ENCODE data around the gene FBXO28.

The FBXO28 gene

DNA sequence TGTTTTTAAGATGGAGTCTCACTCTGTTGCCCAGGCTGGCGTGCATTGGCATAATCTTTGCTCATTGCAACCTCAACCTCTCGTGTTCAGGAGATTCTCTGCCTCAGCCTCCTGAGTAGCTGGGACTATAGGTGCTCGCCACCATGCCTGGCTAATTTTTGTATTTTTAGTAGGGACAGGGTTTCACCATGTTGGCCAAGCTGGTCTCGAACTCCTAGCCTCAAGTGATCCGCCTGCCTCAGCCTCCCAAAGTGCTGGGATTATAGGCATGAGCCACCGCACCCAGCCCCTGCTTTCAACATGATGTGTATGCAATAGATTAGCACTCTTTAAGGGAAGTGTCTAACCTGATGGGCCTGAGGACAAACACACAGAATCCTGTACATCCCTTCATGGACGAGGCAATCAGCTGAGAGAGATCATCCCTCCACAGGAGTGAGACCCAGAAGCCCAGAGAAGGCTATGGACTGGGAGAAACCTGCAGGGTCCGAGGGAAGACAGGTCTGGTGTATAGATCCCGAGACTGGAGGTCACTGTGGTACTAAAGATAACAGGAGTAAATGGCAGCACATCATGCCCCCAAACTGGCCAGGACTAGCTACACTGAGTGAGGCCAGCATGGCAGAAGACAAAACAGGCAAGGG, 63.6 kb downstream of the FBXO28 start:
- H3K23ac ChIP-seq (ENCODE audit: low read length), result no peak overlapping the region
- H3K79me1 ChIP-seq (ENCODE audit: low read length), result no peaks in the 10 kb centered on the region
- no peak overlapping the region for H3K4me2 ChIP-seq (ENCODE audit: low read length)
- no peak for DNase-seq
- H3K36me3 ChIP-seq (ENCODE audit: control insufficient read depth in 1 of 2, insufficient read depth in 2 of 2, low read length in 2 of 2), result no peaks in the 10 kb centered on the region
- no peak overlapping the region for H2BK12ac ChIP-seq (ENCODE audit: low read length)
- no peak overlapping the region for H2BK120ac ChIP-seq (ENCODE audit: insufficient read depth, low read length, poor library complexity)
- H3K9ac ChIP-seq (ENCODE audit: low read length), result no peak overlapping the region
- H3K27me3 ChIP-seq (ENCODE audit: insufficient read depth, low read length), result no peaks in the 10 kb centered on the region
- H3K9me3 ChIP-seq (ENCODE audit: insufficient read depth, low read depth, low read length), result no peaks in the 10 kb centered on the region
- H4K12ac ChIP-seq (ENCODE audit: low read depth, low read length), result peak overlapping the region; percentile 50
- H4K8ac ChIP-seq (ENCODE audit: low read depth, low read length), result no peak overlapping the region
- peaks cover 0 to 2% of the 10 kb centered on the region in 2 experiments for H3K4me1 ChIP-seq (ENCODE audit: control insufficient read depth in 1 of 2, insufficient read depth in 2 of 2, low read length in 2 of 2)
- no peak overlapping the region for H3K27ac ChIP-seq (ENCODE audit: low read depth, low read length)
- WGBS (ENCODE audit: extremely low coverage, insufficient coverage, insufficient read length), result no CpG with 5 or more reads among the region's 9 CpGs
- H3K4me3 ChIP-seq (ENCODE audit: low read depth, low read length), result no peak overlapping the region
- no peak overlapping the region for H2BK5ac ChIP-seq (ENCODE audit: low read depth, low read length, poor library complexity)
- H3K79me2 ChIP-seq (ENCODE audit: control insufficient read depth, insufficient read depth, low read length, poor library complexity), result no peaks in the 10 kb centered on the region
- H4K91ac ChIP-seq (ENCODE audit: low read depth, low read length), result no peak overlapping the region
- H2AFZ ChIP-seq (ENCODE audit: insufficient read depth, low read length, poor library complexity), result no peak overlapping the region
- no peak overlapping the region for H3K4ac ChIP-seq (ENCODE audit: low read depth, low read length)
- no peak overlapping the region for H3K14ac ChIP-seq (ENCODE audit: low read length)
- no peak overlapping the region for H3K18ac ChIP-seq (ENCODE audit: low read length)
- no peak overlapping the region for H2AK5ac ChIP-seq (ENCODE audit: low read length)

DNA sequence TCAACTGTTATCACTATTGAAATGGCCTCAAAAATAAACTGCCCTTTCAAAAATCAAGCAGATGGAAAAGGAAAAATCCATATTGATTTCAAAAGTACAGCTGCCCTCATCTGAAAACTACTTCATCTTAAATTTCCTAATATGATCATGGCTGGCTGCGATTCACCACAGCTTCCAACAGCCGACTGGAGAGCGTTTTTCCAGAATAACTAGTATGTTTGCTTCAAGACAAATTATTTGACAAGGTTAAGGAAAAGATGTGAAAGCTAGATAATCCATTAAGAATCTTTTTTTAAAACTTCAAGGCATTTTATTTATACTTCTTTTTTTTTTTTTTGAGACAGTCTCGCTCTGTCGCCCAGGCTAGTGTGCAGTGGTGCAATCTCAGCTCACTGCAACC, 65.0 kb downstream of the FBXO28 start:
- H3K79me1 ChIP-seq (ENCODE audit: low read length), result peaks cover 10% of the 10 kb centered on the region
- H3K4me1 ChIP-seq (ENCODE audit: control insufficient read depth in 1 of 2, insufficient read depth in 2 of 2, low read length in 2 of 2), result peaks cover 0 to 2% of the 10 kb centered on the region in 2 experiments
- no peak overlapping the region for H3K4ac ChIP-seq (ENCODE audit: low read depth, low read length)
- H2AK5ac ChIP-seq (ENCODE audit: low read length), result no peak overlapping the region
- H3K4me2 ChIP-seq (ENCODE audit: low read length), result no peak overlapping the region
- no peaks in the 10 kb centered on the region for H3K9me3 ChIP-seq (ENCODE audit: insufficient read depth, low read depth, low read length)
- no peak overlapping the region for H2AFZ ChIP-seq (ENCODE audit: insufficient read depth, low read length, poor library complexity)
- H3K4me3 ChIP-seq (ENCODE audit: low read depth, low read length), result no peak overlapping the region
- no peak overlapping the region for H3K14ac ChIP-seq (ENCODE audit: low read length)
- H3K27ac ChIP-seq (ENCODE audit: low read depth, low read length), result no peak overlapping the region
- no peak overlapping the region for H3K18ac ChIP-seq (ENCODE audit: low read length)
- no peak overlapping the region for H3K9ac ChIP-seq (ENCODE audit: low read length)
- no peak overlapping the region for H2BK12ac ChIP-seq (ENCODE audit: low read length)
- WGBS (ENCODE audit: extremely low coverage, insufficient coverage, insufficient read length), result no CpG with 5 or more reads among the region's 5 CpGs
- H3K36me3 ChIP-seq (ENCODE audit: control insufficient read depth in 1 of 2, insufficient read depth in 2 of 2, low read length in 2 of 2), result no peaks in the 10 kb centered on the region
- H3K23ac ChIP-seq (ENCODE audit: low read length), result no peak overlapping the region
- H3K79me2 ChIP-seq (ENCODE audit: control insufficient read depth, insufficient read depth, low read length, poor library complexity), result peaks cover 9% of the 10 kb centered on the region
- no peak overlapping the region for H2BK5ac ChIP-seq (ENCODE audit: low read depth, low read length, poor library complexity)
- H2BK120ac ChIP-seq (ENCODE audit: insufficient read depth, low read length, poor library complexity), result no peak overlapping the region
- H4K91ac ChIP-seq (ENCODE audit: low read depth, low read length), result no peak overlapping the region
- H3K27me3 ChIP-seq (ENCODE audit: insufficient read depth, low read length), result no peaks in the 10 kb centered on the region
- no peak overlapping the region for H4K8ac ChIP-seq (ENCODE audit: low read depth, low read length)
- no peak overlapping the region for H4K12ac ChIP-seq (ENCODE audit: low read depth, low read length)
- DNase-seq, result peak in 1 of 2 donors; percentile 85

DNA sequence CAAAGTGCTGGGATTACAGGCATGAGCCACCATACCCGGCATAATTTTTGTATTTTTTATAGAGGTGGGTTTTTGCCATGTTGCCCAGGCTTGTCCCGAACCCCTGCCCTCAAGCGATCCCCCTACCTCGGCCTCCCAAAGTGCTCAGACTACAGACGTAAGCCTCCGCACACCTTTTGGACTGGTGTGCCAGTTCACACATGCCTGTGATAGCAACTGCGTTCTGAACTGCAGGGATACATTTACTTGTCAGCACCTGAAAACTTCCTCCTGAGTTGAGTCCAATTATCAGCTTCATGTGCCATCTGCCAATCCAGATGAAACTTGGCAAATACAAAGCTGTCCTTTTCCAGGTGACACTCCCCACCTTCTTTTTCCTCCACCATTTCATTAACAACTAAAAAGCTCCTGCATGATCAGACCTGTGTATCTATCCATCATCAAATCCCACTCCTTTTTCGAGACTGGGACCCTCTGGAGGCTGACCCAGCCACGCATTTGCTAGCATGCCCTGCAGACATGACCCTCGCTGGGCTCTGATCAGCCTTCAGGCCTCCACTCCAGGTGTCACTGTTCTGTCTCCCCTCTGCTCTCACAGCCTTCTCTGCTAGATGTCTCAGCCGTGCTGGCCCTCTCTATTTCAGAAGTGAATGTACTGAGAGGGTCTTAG, 67.0 kb downstream of the FBXO28 start:
- H2BK120ac ChIP-seq (ENCODE audit: insufficient read depth, low read length, poor library complexity), result no peak overlapping the region
- H3K4me2 ChIP-seq (ENCODE audit: low read length), result no peak overlapping the region
- H4K12ac ChIP-seq (ENCODE audit: low read depth, low read length), result no peak overlapping the region
- peaks cover 0 to 4% of the 10 kb centered on the region in 2 experiments for H3K4me1 ChIP-seq (ENCODE audit: control insufficient read depth in 1 of 2, insufficient read depth in 2 of 2, low read length in 2 of 2)
- H3K79me2 ChIP-seq (ENCODE audit: control insufficient read depth, insufficient read depth, low read length, poor library complexity), result peaks cover 12% of the 10 kb centered on the region
- H2BK12ac ChIP-seq (ENCODE audit: low read length), result no peak overlapping the region
- peaks cover 0 to 5% of the 10 kb centered on the region in 2 experiments for H3K36me3 ChIP-seq (ENCODE audit: control insufficient read depth in 1 of 2, insufficient read depth in 2 of 2, low read length in 2 of 2)
- H3K9me3 ChIP-seq (ENCODE audit: insufficient read depth, low read depth, low read length), result no peaks in the 10 kb centered on the region
- H4K91ac ChIP-seq (ENCODE audit: low read depth, low read length), result no peak overlapping the region
- H3K4ac ChIP-seq (ENCODE audit: low read depth, low read length), result no peak overlapping the region
- no peak overlapping the region for H3K4me3 ChIP-seq (ENCODE audit: low read depth, low read length)
- no peak overlapping the region for H2BK5ac ChIP-seq (ENCODE audit: low read depth, low read length, poor library complexity)
- DNase-seq, result no peak
- no peak overlapping the region for H3K14ac ChIP-seq (ENCODE audit: low read length)
- H3K79me1 ChIP-seq (ENCODE audit: low read length), result peaks cover 11% of the 10 kb centered on the region
- H2AFZ ChIP-seq (ENCODE audit: insufficient read depth, low read length, poor library complexity), result no peak overlapping the region
- no peaks in the 10 kb centered on the region for H3K27me3 ChIP-seq (ENCODE audit: insufficient read depth, low read length)
- H3K18ac ChIP-seq (ENCODE audit: low read length), result no peak overlapping the region
- H3K23ac ChIP-seq (ENCODE audit: low read length), result no peak overlapping the region
- no peak overlapping the region for H3K27ac ChIP-seq (ENCODE audit: low read depth, low read length)
- H4K8ac ChIP-seq (ENCODE audit: low read depth, low read length), result no peak overlapping the region
- H2AK5ac ChIP-seq (ENCODE audit: low read length), result no peak overlapping the region
- WGBS (ENCODE audit: extremely low coverage, insufficient coverage, insufficient read length), result no CpG with 5 or more reads among the region's 11 CpGs
- H3K9ac ChIP-seq (ENCODE audit: low read length), result no peak overlapping the region

DNA sequence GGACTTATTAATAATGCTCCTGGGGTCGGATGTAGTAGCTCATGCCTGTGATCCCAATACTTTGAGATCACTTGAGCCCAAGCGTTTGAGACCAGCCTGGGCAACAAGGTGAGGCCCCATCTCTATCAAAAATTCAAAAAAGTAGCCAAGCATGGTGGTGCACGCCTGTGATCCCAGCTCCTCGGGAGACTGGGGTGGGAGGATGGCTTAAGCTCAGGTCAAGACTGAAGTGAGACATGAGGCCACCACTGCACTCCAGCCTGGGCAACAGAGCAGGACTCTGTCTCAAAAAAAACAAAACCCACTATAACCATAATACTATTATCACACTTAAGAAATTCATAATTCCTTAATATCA, 67.5 kb downstream of the FBXO28 start:
- Histone ChIP-seq H3K4ac (ENCODE audit: low read depth, low read length) (no peak overlapping the region), H2BK5ac (ENCODE audit: low read depth, low read length, poor library complexity) (no peak overlapping the region), H3K36me3 (ENCODE audit: control insufficient read depth in 1 of 2, insufficient read depth in 2 of 2, low read length in 2 of 2) (peaks cover 0 to 8% of the 10 kb centered on the region in 2 experiments), H3K4me1 (ENCODE audit: control insufficient read depth in 1 of 2, insufficient read depth in 2 of 2, low read length in 2 of 2) (peaks cover 0 to 4% of the 10 kb centered on the region in 2 experiments), H4K91ac (ENCODE audit: low read depth, low read length) (no peak overlapping the region), H3K9ac (ENCODE audit: low read length) (no peak overlapping the region), H3K9me3 (ENCODE audit: insufficient read depth, low read depth, low read length) (no peaks in the 10 kb centered on the region), H3K79me2 (ENCODE audit: control insufficient read depth, insufficient read depth, low read length, poor library complexity) (peaks cover 16% of the 10 kb centered on the region), H2BK12ac (ENCODE audit: low read length) (no peak overlapping the region), H2AFZ (ENCODE audit: insufficient read depth, low read length, poor library complexity) (no peak overlapping the region), H3K4me3 (ENCODE audit: low read depth, low read length) (no peak overlapping the region), H3K79me1 (ENCODE audit: low read length) (peaks cover 11% of the 10 kb centered on the region), H3K27ac (ENCODE audit: low read depth, low read length) (no peak overlapping the region), H3K4me2 (ENCODE audit: low read length) (no peak overlapping the region), H2BK120ac (ENCODE audit: insufficient read depth, low read length, poor library complexity) (no peak overlapping the region), H4K12ac (ENCODE audit: low read depth, low read length) (no peak overlapping the region), H3K14ac (ENCODE audit: low read length) (no peak overlapping the region), H3K18ac (ENCODE audit: low read length) (no peak overlapping the region), H2AK5ac (ENCODE audit: low read length) (no peak overlapping the region), H4K8ac (ENCODE audit: low read depth, low read length) (no peak overlapping the region), H3K27me3 (ENCODE audit: insufficient read depth, low read length) (no peaks in the 10 kb centered on the region), H3K23ac (ENCODE audit: low read length) (no peak overlapping the region)
- no CpG with 5 or more reads among the region's 4 CpGs for WGBS (ENCODE audit: extremely low coverage, insufficient coverage, insufficient read length)
- no peak for DNase-seq
